Sigmoid colon (tissue), 7 donors: ENCODE results near the gene MARS2. TPM values are rescaled to one million over a fixed set of nuclear protein-coding genes. Genes with fewer than 3 reads are reported as not detected.
"Not testable (repeated sequence)": the region's sequence is repeated elsewhere in the genome, so short reads cannot be mapped to it uniquely, and the experiment has no call there.

Experiments used
- DNase-seq: peaks from one replicate; pipeline ENCODE4 v3.0.0-alpha.2; 2019
- H3K27ac ChIP-seq, 4 donors: fragments of 200-600 bp; sonication (generic); one replicate each; pipeline ENCODE4 v1.5.1; 2016 to 2019; ENCODE audit warnings: mild to moderate bottlenecking in 1 of 4
- H3K27me3 ChIP-seq, 3 donors: fragments of 200-600 bp; sonication (generic); one replicate each; pipeline ENCODE4 v1.5.1; 2019; ENCODE audit warnings: mild to moderate bottlenecking in 1 of 3
- H3K36me3 ChIP-seq, 4 donors: fragments of 200-600 bp; sonication (generic); one replicate each; pipeline ENCODE4 v1.5.1; 2016 to 2019
- H3K4me1 ChIP-seq, 4 donors: fragments of 200-600 bp; sonication (generic); one replicate each; pipeline ENCODE4 v1.5.1; 2017 to 2019
- H3K4me3 ChIP-seq, 4 donors: fragments of 200-600 bp; sonication (generic); one replicate each; pipeline ENCODE4 v1.5.1; 2017 to 2019; ENCODE audit warnings: mild to moderate bottlenecking in 2 of 4, moderate library complexity in 1 of 4
- H3K9me3 ChIP-seq, 4 donors: fragments of 200-600 bp in 3 of 4; sonication (generic) in 3 of 4; one replicate each; pipeline versions ENCODE4 v1.5.1 to v1.6.1; 2013 to 2019
- EP300 ChIP-seq, 4 donors: sonication (generic); formaldehyde crosslinking; IDR thresholded peaks; one replicate each; pipeline ENCODE4 v1.6.1; 2017; ENCODE audit warnings: antibody characterized with exemption in 4 of 4
- POLR2A ChIP-seq, 2 donors: fragments of 450-650 bp; IDR thresholded peaks; one replicate each; pipeline ENCODE4 v1.6.1; 2016; ENCODE audit warnings: antibody characterized with exemption in 2 of 2, mild to moderate bottlenecking in 2 of 2, moderate library complexity in 2 of 2
- POLR2AphosphoS5 ChIP-seq, 4 donors: sonication (generic); formaldehyde crosslinking; IDR thresholded peaks; one replicate each; pipeline ENCODE4 v1.6.1; 2017; ENCODE audit warnings: antibody characterized with exemption in 4 of 4
- WGBS, 2 donors: extraction: QIAGEN DNeasy Blood & Tissue Kit; methylation state at CpG; one replicate each; pipeline ENCODE4 v1.1.7; 2013; 5-methylcytosine and 5-hydroxymethylcytosine counted together
- intact Hi-C: fragments of 100-400 bp; cut with DNase I; formaldehyde crosslinking; loops from one replicate; pipeline ENCODE4 v1.15.1; 2023
- polyA plus RNA-seq, 3 donors: library from polyadenylated mRNA; stranded (reverse); fragments of 200-250 nt; gene quantifications; one replicate each; pipeline ENCODE4 v1.2.3, GENCODE V29; 2013
- total RNA-seq, 4 donors: library from RNA; depleted of rRNA; stranded (reverse); fragments of >200 nt; gene quantifications; one replicate each; pipeline ENCODE4 v1.1.0, GENCODE V29; 2016
- TF ChIP-seq, protein P1 (sequence below), 4 experiments: fragments of 450-650 bp in 3 of 4; fragments of 200-600 bp in 1 of 4; IDR thresholded peaks; one replicate each; pipeline ENCODE4 v1.5.1; 2016 to 2019; ENCODE audit warnings: antibody characterized with exemption in 4 of 4, mild to moderate bottlenecking in 3 of 4, moderate library complexity in 2 of 4
- donor health status: healthy with polysubstance abuse.
- donor health status: Bipolar disorder and iron deficiency.
- donor health status: healthy.

Gene MARS2
- total and polyA plus RNA-seq, 7 donors, result 3.0 to 8.3 (median 5.3) TPM

- WGBS, 2 donors, result 57 to 65% methylated on average over 3 of the region's 3 CpGs
- no peak for TF ChIP-seq EP300 (IDR thresholded peaks at IDR 0.05)
- TF ChIP-seq, protein P1, sequence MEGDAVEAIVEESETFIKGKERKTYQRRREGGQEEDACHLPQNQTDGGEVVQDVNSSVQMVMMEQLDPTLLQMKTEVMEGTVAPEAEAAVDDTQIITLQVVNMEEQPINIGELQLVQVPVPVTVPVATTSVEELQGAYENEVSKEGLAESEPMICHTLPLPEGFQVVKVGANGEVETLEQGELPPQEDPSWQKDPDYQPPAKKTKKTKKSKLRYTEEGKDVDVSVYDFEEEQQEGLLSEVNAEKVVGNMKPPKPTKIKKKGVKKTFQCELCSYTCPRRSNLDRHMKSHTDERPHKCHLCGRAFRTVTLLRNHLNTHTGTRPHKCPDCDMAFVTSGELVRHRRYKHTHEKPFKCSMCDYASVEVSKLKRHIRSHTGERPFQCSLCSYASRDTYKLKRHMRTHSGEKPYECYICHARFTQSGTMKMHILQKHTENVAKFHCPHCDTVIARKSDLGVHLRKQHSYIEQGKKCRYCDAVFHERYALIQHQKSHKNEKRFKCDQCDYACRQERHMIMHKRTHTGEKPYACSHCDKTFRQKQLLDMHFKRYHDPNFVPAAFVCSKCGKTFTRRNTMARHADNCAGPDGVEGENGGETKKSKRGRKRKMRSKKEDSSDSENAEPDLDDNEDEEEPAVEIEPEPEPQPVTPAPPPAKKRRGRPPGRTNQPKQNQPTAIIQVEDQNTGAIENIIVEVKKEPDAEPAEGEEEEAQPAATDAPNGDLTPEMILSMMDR (IDR thresholded peaks at IDR 0.05), result no peak
- TF ChIP-seq POLR2AphosphoS5 (IDR thresholded peaks at IDR 0.05), result no peak
- no peak for TF ChIP-seq POLR2A (IDR thresholded peaks at IDR 0.05)
- Histone ChIP-seq H3K27ac (peak overlapping the region; percentile 35 to 63 (median 52)), H3K4me1 (no peaks in the 10 kb centered on the region), H3K9me3 (peaks cover 0 to under 1% (median 0%) of the 10 kb centered on the region in 4 donors), H3K4me3 (peak overlapping the region; percentile 21 to 40 (median 31)), H3K36me3 (no peaks in the 10 kb centered on the region), H3K27me3 (no peaks in the 10 kb centered on the region)
- DNase-seq, result no peak
- intact Hi-C loops, result no loop called here
Observed at GRCh38 chr2:197674591-197674990, 30.6 kb upstream of the MARS2 start.

GRCh38 chr2:197675246-197675645 is 29.9 kb upstream of the MARS2 start, which contains the start of gene RFTN2:
Gene RFTN2, minus strand, starts transcription at chr2:197675587. Its CDS starts 129 bp downstream, at chr2:197675458.
- Histone ChIP-seq H3K27ac (peak within 1 kb of the TSS; percentile 49 to 63 (median 57)), H3K4me1 (no peaks in the 10 kb centered on the region), H3K9me3 (no peaks in the 10 kb centered on the region), H3K36me3 (no peaks in the 10 kb centered on the region), H3K4me3 (peak within 1 kb of the TSS; percentile 21 to 40 (median 31)), H3K27me3 (no peaks in the 10 kb centered on the region)
- intact Hi-C loops, result loop anchor here (5.0 kb wide), 1 partner anchor 43 kb away; no protein-coding TSS in a partner anchor
- 69 to 87% methylated on average over 3 of the region's 3 CpGs for WGBS, 2 donors
- TF ChIP-seq POLR2A (IDR thresholded peaks at IDR 0.05) (no peak), POLR2AphosphoS5 (IDR thresholded peaks at IDR 0.05) (no peak), EP300 (IDR thresholded peaks at IDR 0.05) (no peak)
- TF ChIP-seq, protein P1 (IDR thresholded peaks at IDR 0.05), result no peak
- no peak for DNase-seq

DNA sequence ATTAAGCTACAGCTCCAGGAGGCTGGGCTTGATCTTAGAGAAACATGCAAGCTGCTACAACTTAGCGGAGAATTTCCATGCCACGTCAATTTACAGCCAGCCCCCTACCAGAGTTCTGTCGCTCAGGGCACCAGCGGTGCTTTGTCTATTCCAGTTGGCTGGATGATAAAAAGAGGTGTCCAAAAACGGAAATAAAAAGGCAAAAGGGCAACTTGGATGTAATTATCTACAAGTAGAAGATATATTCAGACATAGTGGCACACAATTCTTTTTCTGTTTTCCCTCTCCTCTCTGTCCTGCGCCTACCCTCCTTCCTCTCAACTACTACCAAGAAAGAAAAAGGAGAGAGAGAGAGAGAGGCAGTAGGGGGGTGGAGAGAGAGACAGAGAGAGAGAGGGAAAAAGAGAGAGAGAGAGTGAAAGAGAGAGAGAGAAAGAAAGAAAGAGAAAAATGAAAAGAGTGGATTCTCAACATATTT is 29.4 kb upstream of the MARS2 start:
- no peaks in the 10 kb centered on the region for H3K4me1 ChIP-seq
- no peaks in the 10 kb centered on the region for H3K9me3 ChIP-seq
- 57 to 71% methylated on average over 6 of the region's 6 CpGs for WGBS, 2 donors
- TF ChIP-seq EP300 (IDR thresholded peaks at IDR 0.05), result no peak
- H3K27me3 ChIP-seq, result no peaks in the 10 kb centered on the region
- H3K4me3 ChIP-seq, result peak overlapping the region; percentile 21 to 40 (median 30)
- H3K27ac ChIP-seq, result peak overlapping the region; percentile 49 to 63 (median 57)
- no peak for DNase-seq
- intact Hi-C loops, result loop anchor here (5.0 kb wide), 1 partner anchor 43 kb away; no protein-coding TSS in a partner anchor
- no peaks in the 10 kb centered on the region for H3K36me3 ChIP-seq

- Histone ChIP-seq H3K27ac (no peak overlapping the region), H3K4me1 (no peaks in the 10 kb centered on the region), H3K9me3 (no peaks in the 10 kb centered on the region), H3K4me3 (no peak overlapping the region), H3K27me3 (no peaks in the 10 kb centered on the region), H3K36me3 (no peaks in the 10 kb centered on the region)
- DNase-seq, result no peak
- intact Hi-C loops, result loop anchor here (5.0 kb wide), 1 partner anchor 45 kb away; no protein-coding TSS in a partner anchor
- no peak for TF ChIP-seq POLR2AphosphoS5 (IDR thresholded peaks at IDR 0.05)
- TF ChIP-seq POLR2A (IDR thresholded peaks at IDR 0.05), result no peak
- TF ChIP-seq, protein P1 (IDR thresholded peaks at IDR 0.05), result no peak
- TF ChIP-seq EP300 (IDR thresholded peaks at IDR 0.05), result no peak
- WGBS, 2 donors, result 87 to 94% methylated on average over 3 of the region's 3 CpGs
Observed at GRCh38 chr2:197677056-197677455, 28.1 kb upstream of the MARS2 start.

GRCh38 chr2:197677483-197677882 is 27.7 kb upstream of the MARS2 start:
- no peaks in the 10 kb centered on the region for H3K36me3 ChIP-seq
- H3K27ac ChIP-seq, result no peak overlapping the region
- no peak for TF ChIP-seq POLR2A (IDR thresholded peaks at IDR 0.05)
- TF ChIP-seq, protein P1 (IDR thresholded peaks at IDR 0.05), result no peak
- TF ChIP-seq POLR2AphosphoS5 (IDR thresholded peaks at IDR 0.05), result no peak
- no peak for TF ChIP-seq EP300 (IDR thresholded peaks at IDR 0.05)
- 73 to 82% methylated on average over 2 of the region's 2 CpGs for WGBS, 2 donors
- no peaks in the 10 kb centered on the region for H3K27me3 ChIP-seq
- no peaks in the 10 kb centered on the region for H3K9me3 ChIP-seq
- DNase-seq, result no peak
- H3K4me3 ChIP-seq, result no peak overlapping the region
- intact Hi-C loops, result loop anchor here (5.0 kb wide), 1 partner anchor 45 kb away; no protein-coding TSS in a partner anchor
- H3K4me1 ChIP-seq, result no peaks in the 10 kb centered on the region

GRCh38 chr2:197695206-197695605 is 10.0 kb upstream of the MARS2 start:
- not testable (repeated sequence) for H3K36me3 ChIP-seq

GRCh38 chr2:197695971-197696370 is 9.2 kb upstream of the MARS2 start:
- H3K27me3 ChIP-seq, intact Hi-C loops, H3K36me3 ChIP-seq, H3K4me1 ChIP-seq, H3K4me3 ChIP-seq, H3K9me3 ChIP-seq, H3K27ac ChIP-seq, DNase-seq: not testable (repeated sequence)
- 92 to 97% methylated on average over 22 to 25 of the region's 30 CpGs for WGBS, 2 donors

More at GRCh38 chr2:197695206-197695605, 10.0 kb upstream of the MARS2 start:
- WGBS, 2 donors, result 95 to 96% methylated on average over 4 of the region's 6 CpGs
- H3K4me3 ChIP-seq, H3K27me3 ChIP-seq, H3K27ac ChIP-seq, DNase-seq, H3K9me3 ChIP-seq, H3K4me1 ChIP-seq, intact Hi-C loops: not testable (repeated sequence)

GRCh38 chr2:197696571-197696970 is 8.6 kb upstream of the MARS2 start:
- H3K27ac ChIP-seq, H3K4me1 ChIP-seq, H3K9me3 ChIP-seq, H3K4me3 ChIP-seq, intact Hi-C loops, H3K27me3 ChIP-seq, H3K36me3 ChIP-seq, DNase-seq: not testable (repeated sequence)
- WGBS, 2 donors, result 95 to 96% methylated on average over 24 of the region's 29 CpGs
